HG03469 (cell line): Measurements from ENCODE around the gene ZNF672.
"Not testable (repeated sequence)": the region's sequence is repeated elsewhere in the genome, so short reads cannot be mapped to it uniquely, and the experiment has no call there.

Source experiments
- ATAC-seq: cut with Tn5 transposase; IDR thresholded peaks from one replicate; pipeline ENCODE4 v1.9.1; 2021; ENCODE audit warnings: mild to moderate bottlenecking, moderate library complexity, moderate number of reproducible peaks; ENCODE audit not compliant: unreplicated experiment

ZNF672 gene

GRCh38 chr1:248852481-248853405 is 14.7 kb downstream of the ZNF672 start:
- no peak for ATAC-seq

- ATAC-seq: no peak
These were observed 15.8 kb downstream of the ZNF672 start for GRCh38 chr1:248853663-248854375.

GRCh38 chr1:248855580-248855979 is 17.6 kb downstream of the ZNF672 start:
- no peak for ATAC-seq

GRCh38 chr1:248856176-248856575 is 18.2 kb downstream of the ZNF672 start:
- no peak for ATAC-seq

- ATAC-seq: no peak
These were observed 19.2 kb downstream of the ZNF672 start for GRCh38 chr1:248857201-248857600.

- no peak for ATAC-seq
These were observed 19.7 kb downstream of the ZNF672 start for GRCh38 chr1:248857749-248858095.

- ATAC-seq: peak; percentile 5
These were observed 20.3 kb downstream of the ZNF672 start for GRCh38 chr1:248858096-248858890.

- peak; percentile 72 for ATAC-seq
These were observed 21.2 kb downstream of the ZNF672 start, which contains the start of gene ZNF692 for GRCh38 chr1:248858891-248859889. ZNF692 (minus strand) TSS chr1:248859085; CDS start chr1:248858309, 776 bp downstream.

- ATAC-seq: no peak
These were observed 22.0 kb downstream of the ZNF672 start for GRCh38 chr1:248860007-248860406.

GRCh38 chr1:248861616-248862015 is 23.6 kb downstream of the ZNF672 start:
- no peak for ATAC-seq

- ATAC-seq: no peak
These were observed 24.6 kb downstream of the ZNF672 start for GRCh38 chr1:248862695-248862997.

- ATAC-seq: peak; percentile 53
These were observed 25.2 kb downstream of the ZNF672 start for GRCh38 chr1:248862998-248863881.

- ATAC-seq: no peak
These were observed 33.9 kb downstream of the ZNF672 start for GRCh38 chr1:248871837-248872401.

GRCh38 chr1:248872752-248873408 is 34.9 kb downstream of the ZNF672 start:
- peak; percentile 20 for ATAC-seq

GRCh38 chr1:248873409-248873992 is 35.5 kb downstream of the ZNF672 start:
- ATAC-seq: peak; percentile 64

GRCh38 chr1:248873993-248874533 is 36.0 kb downstream of the ZNF672 start:
- peak; percentile 54 for ATAC-seq

- ATAC-seq: no peak
These were observed 43.2 kb downstream of the ZNF672 start for GRCh38 chr1:248881261-248881660.

- ATAC-seq: not testable (repeated sequence)
These were observed 44.4 kb downstream of the ZNF672 start for GRCh38 chr1:248882427-248882826.
